ENCODE measurements around the gene RFC5. TPM values are rescaled to one million over a fixed set of nuclear protein-coding genes. Genes with fewer than 3 reads are reported as not detected.

RFC5 gene
- total and polyA plus RNA-seq, 2 of the 13 experiments (the other 11 are each of a cell fraction or from before 2014, with no cell fraction given): 16.8 to 51.4 TPM

- DNase-seq (ENCODE audit: low spot score): peak; percentile 40
- peak overlapping the region; percentile 64 for H3K9ac ChIP-seq (ENCODE audit: insufficient read depth, low read depth, low read length)
- H3K27me3 ChIP-seq (ENCODE audit: control insufficient read depth in 1 of 2, insufficient read depth in 2 of 2, low read length in 2 of 2): no peaks in the 10 kb centered on the region
- H4K20me1 ChIP-seq (ENCODE audit: insufficient read depth, low read length): no peaks in the 10 kb centered on the region
- H3K27ac ChIP-seq (ENCODE audit: extremely low read length, insufficient read depth, low read length): peak overlapping the region; percentile 91
- WGBS (ENCODE audit: low lambda C conversion rate): 82% methylated on average over 10 of the region's 10 CpGs
- in situ Hi-C loops (cut with HindIII; ENCODE audit: extremely low pct_ligation_motif_present, low pct_unique_long_range_greater_than_20kb) (no loop called here), intact Hi-C loops (cut with micrococcal nuclease; ENCODE audit: unreplicated experiment) (loop anchor here (2.0 kb wide), 2 partner anchors 19 to 37 kb away; partner anchors contain the start of gene RFC5)
- H3K4me1 ChIP-seq (ENCODE audit: insufficient read depth, low read length): peaks cover 70% of the 10 kb centered on the region
- H3K4me2 ChIP-seq (ENCODE audit: low read depth, low read length): peak overlapping the region; percentile 79
- H3K9me3 ChIP-seq (ENCODE audit: low read length): no peaks in the 10 kb centered on the region
- ChIA-PET POLR2A (interaction anchor here (1.0 to 1.9 kb wide), 5 partner anchors 9 to 68 kb away, joined by 3 to 5 read pairs (median 4); partner anchors contain the start of gene VSIG10), CTCF (ENCODE audit: low intra/inter-chr PET ratio, low total read pairs) (no interaction called here)
- no TSS peak for BruUV-seq (replicated peaks)
- ATAC-seq: no peak; the same call in 1 of the 3 replicates
- peaks cover 2% of the 10 kb centered on the region for H3K79me2 ChIP-seq (ENCODE audit: insufficient read depth, low read length)
- H3K4me3 ChIP-seq (replicated peaks in 1 of 3; ENCODE audit: insufficient read depth in 1 of 3, low read depth in 2 of 3, low read length in 3 of 3): peak overlapping the region in 1 of 3 experiments; percentile 33; a peak in 2 of 6 replicates
- FAIRE-seq: no peak
- no peak overlapping the region for H2AFZ ChIP-seq (ENCODE audit: low read length)
- peaks cover 4 to 14% of the 10 kb centered on the region in 2 experiments; a peak in 3 of 5 replicates for H3K36me3 ChIP-seq (replicated peaks in 1 of 2; ENCODE audit: control insufficient read depth in 1 of 2, insufficient read depth in 2 of 2, low read length in 2 of 2)
- TF ChIP-seq NFIB (CRISPR knock-in tag; IDR thresholded peaks at IDR 0.05; ENCODE audit: borderline replicate concordance): no peak
- TF ChIP-seq ARID3A (IDR thresholded peaks at IDR 0.05; ENCODE audit: low read depth, low read length): peak; percentile 28; the same call in 1 of the 2 replicates
- TF ChIP-seq ZIK1 (CRISPR knock-in tag; IDR thresholded peaks at IDR 0.05; ENCODE audit: borderline replicate concordance, low read depth): no peak
- 0 out of 2 replicates have a peak, but pooled peaks have one; percentile 21 for TF ChIP-seq ZNF629 (CRISPR knock-in tag; conservative IDR thresholded peaks at IDR 0.05)
- TF ChIP-seq, protein P1, sequence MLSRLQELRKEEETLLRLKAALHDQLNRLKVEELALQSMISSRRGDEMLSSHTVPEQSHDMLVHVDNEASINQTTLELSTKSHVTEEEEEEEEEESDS (CRISPR knock-in tag; IDR thresholded peaks at IDR 0.05; ENCODE audit: borderline replicate concordance): no peak
- TF ChIP-seq SNAPC4 (CRISPR knock-in tag; IDR thresholded peaks at IDR 0.05): no peak
- no peak for TF ChIP-seq ZNF883 (CRISPR knock-in tag; IDR thresholded peaks at IDR 0.05; ENCODE audit: not compliant biosample characterization)
- TF ChIP-seq TEAD3 (CRISPR knock-in tag; optimal IDR thresholded peaks at IDR 0.05; ENCODE audit: borderline replicate concordance): peak; percentile 49
- TF ChIP-seq, protein P2, sequence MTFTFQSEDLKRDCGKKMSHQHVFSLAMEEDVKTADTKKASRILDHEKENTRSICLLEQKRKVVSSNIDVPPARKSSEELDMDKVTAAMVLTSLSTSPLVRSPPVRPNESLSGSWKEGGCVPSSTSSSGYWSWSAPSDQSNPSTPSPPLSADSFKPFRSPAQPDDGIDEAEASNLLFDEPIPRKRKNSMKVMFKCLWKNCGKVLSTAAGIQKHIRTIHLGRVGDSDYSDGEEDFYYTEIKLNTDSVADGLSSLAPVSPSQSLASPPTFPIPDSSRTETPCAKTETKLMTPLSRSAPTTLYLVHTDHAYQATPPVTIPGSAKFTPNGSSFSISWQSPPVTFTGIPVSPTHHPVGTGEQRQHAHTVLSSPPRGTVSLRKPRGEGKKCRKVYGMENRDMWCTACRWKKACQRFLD (CRISPR knock-in tag; IDR thresholded peaks at IDR 0.05; ENCODE audit: borderline replicate concordance): no peak
- TF ChIP-seq, protein P3, sequence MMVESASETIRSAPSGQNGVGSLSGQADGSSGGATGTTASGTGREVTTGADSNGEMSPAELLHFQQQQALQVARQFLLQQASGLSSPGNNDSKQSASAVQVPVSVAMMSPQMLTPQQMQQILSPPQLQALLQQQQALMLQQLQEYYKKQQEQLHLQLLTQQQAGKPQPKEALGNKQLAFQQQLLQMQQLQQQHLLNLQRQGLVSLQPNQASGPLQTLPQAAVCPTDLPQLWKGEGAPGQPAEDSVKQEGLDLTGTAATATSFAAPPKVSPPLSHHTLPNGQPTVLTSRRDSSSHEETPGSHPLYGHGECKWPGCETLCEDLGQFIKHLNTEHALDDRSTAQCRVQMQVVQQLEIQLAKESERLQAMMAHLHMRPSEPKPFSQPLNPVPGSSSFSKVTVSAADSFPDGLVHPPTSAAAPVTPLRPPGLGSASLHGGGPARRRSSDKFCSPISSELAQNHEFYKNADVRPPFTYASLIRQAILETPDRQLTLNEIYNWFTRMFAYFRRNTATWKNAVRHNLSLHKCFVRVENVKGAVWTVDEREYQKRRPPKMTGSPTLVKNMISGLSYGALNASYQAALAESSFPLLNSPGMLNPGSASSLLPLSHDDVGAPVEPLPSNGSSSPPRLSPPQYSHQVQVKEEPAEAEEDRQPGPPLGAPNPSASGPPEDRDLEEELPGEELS (CRISPR knock-in tag; IDR thresholded peaks at IDR 0.05): no peak
- no peak for TF ChIP-seq ZFX (CRISPR knock-in tag; IDR thresholded peaks at IDR 0.05; ENCODE audit: low read depth)
Measured at GRCh38 chr12:118053071-118053985, 36.8 kb downstream of the RFC5 start.
